Measurements from ENCODE around the gene VPS11. TPM values are rescaled to one million over a fixed set of nuclear protein-coding genes. Genes with fewer than 3 reads are reported as not detected.

Gene VPS11
- total RNA-seq, 4 donors from 2014 or later, result 15.2 to 28.4 (median 18.2) TPM

- Histone ChIP-seq H3K4me3 (no peak overlapping the region), H3K27ac (no peak overlapping the region), H3K36me3 (peaks cover 43 to 100% (median 70%) of the 10 kb centered on the region in 3 donors), H3K9me3 (no peaks in the 10 kb centered on the region), H3K4me1 (no peaks in the 10 kb centered on the region), H3K27me3 (no peaks in the 10 kb centered on the region)
- no peak for DNase-seq
- WGBS, 2 donors, result 92 to 94% methylated on average over 7 of the region's 11 CpGs
- TF ChIP-seq, protein P1, sequence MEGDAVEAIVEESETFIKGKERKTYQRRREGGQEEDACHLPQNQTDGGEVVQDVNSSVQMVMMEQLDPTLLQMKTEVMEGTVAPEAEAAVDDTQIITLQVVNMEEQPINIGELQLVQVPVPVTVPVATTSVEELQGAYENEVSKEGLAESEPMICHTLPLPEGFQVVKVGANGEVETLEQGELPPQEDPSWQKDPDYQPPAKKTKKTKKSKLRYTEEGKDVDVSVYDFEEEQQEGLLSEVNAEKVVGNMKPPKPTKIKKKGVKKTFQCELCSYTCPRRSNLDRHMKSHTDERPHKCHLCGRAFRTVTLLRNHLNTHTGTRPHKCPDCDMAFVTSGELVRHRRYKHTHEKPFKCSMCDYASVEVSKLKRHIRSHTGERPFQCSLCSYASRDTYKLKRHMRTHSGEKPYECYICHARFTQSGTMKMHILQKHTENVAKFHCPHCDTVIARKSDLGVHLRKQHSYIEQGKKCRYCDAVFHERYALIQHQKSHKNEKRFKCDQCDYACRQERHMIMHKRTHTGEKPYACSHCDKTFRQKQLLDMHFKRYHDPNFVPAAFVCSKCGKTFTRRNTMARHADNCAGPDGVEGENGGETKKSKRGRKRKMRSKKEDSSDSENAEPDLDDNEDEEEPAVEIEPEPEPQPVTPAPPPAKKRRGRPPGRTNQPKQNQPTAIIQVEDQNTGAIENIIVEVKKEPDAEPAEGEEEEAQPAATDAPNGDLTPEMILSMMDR (IDR thresholded peaks at IDR 0.05), result no peak
- no peak for TF ChIP-seq POLR2A (IDR thresholded peaks at IDR 0.05)
- intact Hi-C loops (cut with DNase I), result no loop called here
These were observed 10.2 kb downstream of the VPS11 start for GRCh38 chr11:119077839-119078238.

DNA sequence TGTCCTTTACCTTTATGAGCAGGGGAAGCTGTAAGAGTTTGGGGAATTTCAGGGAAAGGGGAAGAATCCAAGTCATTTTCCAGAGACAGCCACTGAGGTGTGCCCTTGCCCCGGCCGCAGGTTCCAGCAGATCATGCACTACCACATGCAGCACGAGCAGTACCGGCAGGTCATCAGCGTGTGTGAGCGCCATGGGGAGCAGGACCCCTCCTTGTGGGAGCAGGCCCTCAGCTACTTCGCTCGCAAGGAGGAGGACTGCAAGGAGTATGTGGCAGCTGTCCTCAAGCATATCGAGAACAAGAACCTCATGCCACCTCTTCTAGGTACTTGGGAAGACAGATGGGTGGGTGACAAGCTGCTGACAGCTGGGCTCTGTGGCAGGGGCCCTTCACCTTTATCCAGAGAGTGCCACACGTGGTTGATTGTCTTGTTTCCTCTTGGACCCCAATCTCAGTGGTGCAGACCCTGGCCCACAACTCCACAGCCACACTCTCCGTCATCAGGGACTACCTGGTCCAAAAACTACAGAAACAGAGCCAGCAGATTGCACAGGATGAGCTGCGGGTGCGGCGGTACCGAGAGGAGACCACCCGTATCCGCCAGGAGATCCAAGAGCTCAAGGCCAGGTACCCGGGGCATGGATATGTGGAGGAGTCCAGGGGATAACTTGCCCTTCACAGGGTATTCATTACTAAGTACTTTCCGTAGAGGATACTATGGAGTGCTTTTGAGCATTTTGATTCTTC, 11.2 kb downstream of the VPS11 start:
- 87 to 95% methylated on average over 13 to 16 of the region's 19 CpGs for WGBS, 2 donors
- H3K36me3 ChIP-seq, result peaks cover 36 to 92% (median 69%) of the 10 kb centered on the region in 3 donors
- H3K9me3 ChIP-seq, result no peaks in the 10 kb centered on the region
- TF ChIP-seq, protein P1 (IDR thresholded peaks at IDR 0.05), result no peak
- no peak for TF ChIP-seq POLR2A (IDR thresholded peaks at IDR 0.05)
- no peak overlapping the region for H3K27ac ChIP-seq
- DNase-seq, result no peak
- H3K27me3 ChIP-seq, result no peaks in the 10 kb centered on the region
- peaks cover 0 to 2% (median 0%) of the 10 kb centered on the region in 3 donors for H3K4me1 ChIP-seq
- no peak overlapping the region for H3K4me3 ChIP-seq
- intact Hi-C loops (cut with DNase I), result no loop called here

DNA sequence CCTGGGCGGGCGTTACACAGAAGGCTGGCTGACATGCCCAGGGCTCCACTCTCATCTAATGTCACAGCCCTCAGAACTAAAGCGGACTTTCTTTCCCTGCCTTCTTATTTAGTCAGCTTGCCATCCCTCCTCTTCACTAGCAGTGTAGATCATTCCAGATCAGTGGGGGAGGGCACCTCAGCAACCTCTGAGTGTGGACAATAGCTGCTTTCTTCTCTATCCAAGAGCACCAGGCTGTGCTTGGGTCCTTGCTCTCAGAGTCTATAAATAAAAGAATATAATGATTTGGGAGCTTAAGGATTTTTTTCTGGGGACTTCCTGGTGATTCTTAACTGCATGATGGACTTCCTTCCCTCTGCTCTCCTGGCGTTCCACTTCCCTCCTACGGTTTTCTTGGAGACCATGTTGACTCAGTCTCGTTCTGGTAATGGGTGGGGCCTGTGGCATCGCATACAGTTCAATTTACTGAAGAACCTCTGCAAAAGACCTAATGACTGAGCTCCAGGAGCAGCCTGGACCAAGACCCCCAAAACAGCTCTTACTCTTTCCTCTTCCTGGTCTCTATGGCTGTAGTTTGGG, 14.2 kb downstream of the VPS11 start:
- Histone ChIP-seq H3K9me3 (no peaks in the 10 kb centered on the region), H3K27ac (no peak overlapping the region), H3K27me3 (no peaks in the 10 kb centered on the region), H3K4me1 (peaks cover 13 to 22% (median 16%) of the 10 kb centered on the region in 3 donors), H3K4me3 (no peak overlapping the region), H3K36me3 (peaks cover 36 to 63% (median 49%) of the 10 kb centered on the region in 3 donors)
- WGBS, 2 donors, result 58 to 64% methylated on average over 6 to 7 of the region's 7 CpGs
- TF ChIP-seq, protein P1 (IDR thresholded peaks at IDR 0.05), result no peak
- TF ChIP-seq POLR2A (IDR thresholded peaks at IDR 0.05), result no peak
- intact Hi-C loops (cut with DNase I), result no loop called here
- DNase-seq, result no peak

DNA sequence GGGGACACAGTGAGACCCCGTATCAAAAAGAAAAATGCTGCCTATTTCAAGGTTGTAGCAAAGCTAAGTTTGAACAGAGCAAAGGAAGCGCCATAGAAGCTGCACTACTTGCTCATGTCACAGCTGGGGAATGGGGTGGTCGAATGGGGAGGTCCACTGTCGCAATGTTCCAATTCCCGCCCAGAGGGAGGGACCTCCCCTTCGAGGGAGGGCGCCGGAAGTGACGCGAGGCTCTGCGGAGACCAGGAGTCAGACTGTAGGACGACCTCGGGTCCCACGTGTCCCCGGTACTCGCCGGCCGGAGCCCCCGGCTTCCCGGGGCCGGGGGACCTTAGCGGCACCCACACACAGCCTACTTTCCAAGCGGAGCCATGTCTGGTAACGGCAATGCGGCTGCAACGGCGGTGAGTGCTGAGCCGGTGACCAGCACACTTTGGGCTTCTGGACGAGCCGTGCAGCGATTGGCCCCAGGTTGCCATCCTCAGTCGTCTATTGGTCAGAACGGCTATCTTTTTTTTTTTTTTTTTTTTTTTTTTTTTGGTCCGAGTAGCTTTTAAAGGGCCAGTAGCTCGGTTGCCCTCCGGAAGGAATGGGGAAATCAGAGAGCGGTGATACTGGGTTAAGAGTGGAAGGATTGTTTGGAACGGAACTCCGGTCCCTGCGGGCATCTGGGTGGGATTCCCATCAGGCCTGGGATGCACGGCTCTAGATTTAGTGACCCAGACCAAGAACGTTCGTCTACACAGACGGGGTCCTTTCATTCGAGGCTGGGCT, 17.2 kb downstream of the VPS11 start, which contains the start of gene HMBS:
TSS of gene HMBS (plus strand) at position 219 of the 774 bp plus-strand sequence. CDS start at position 372, 153 bp downstream.
- H3K9me3 ChIP-seq, result no peaks in the 10 kb centered on the region
- peak within 1 kb of the TSS; percentile 87 to 98 (median 94) for H3K27ac ChIP-seq
- intact Hi-C loops (cut with DNase I), result no loop called here
- peak within 1 kb of the TSS; percentile 63 to 95 (median 82) for H3K4me3 ChIP-seq
- H3K27me3 ChIP-seq, result no peaks in the 10 kb centered on the region
- peaks cover 11 to 32% (median 19%) of the 10 kb centered on the region in 3 donors for H3K36me3 ChIP-seq
- 0 to 2% methylated on average over 16 to 33 of the region's 45 CpGs for WGBS, 2 donors
- H3K4me1 ChIP-seq, result peaks cover 13 to 32% (median 16%) of the 10 kb centered on the region in 3 donors
- DNase-seq, result peak; percentile 53
- TF ChIP-seq POLR2A (IDR thresholded peaks at IDR 0.05), result peak in 2 of 4 donors; percentile 34 to 45
- TF ChIP-seq, protein P1 (IDR thresholded peaks at IDR 0.05), result peak in 1 of 6 experiments; percentile 6
